GM23338 (cell line): ENCODE measurements around the gene PREP.
"Not testable (repeated sequence)": the region's sequence is repeated elsewhere in the genome, so short reads cannot be mapped to it uniquely, and the experiment has no call there.

Source experiments
- CREB1 ChIP-seq: fragments of 250-450 bp; sonication (Bioruptor Pico); IDR thresholded peaks from 2 replicates; pipeline ENCODE4 v1.5.0; 2020; ENCODE audit warnings: low read depth, mild to moderate bottlenecking, moderate library complexity
- EZH2 ChIP-seq: fragments of 200-600 bp; sonication (generic); IDR thresholded peaks from one replicate; pipeline ENCODE4 v1.8.0; 2017; ENCODE audit warnings: antibody characterized with exemption, mild to moderate bottlenecking, low read depth; ENCODE audit not compliant: unreplicated experiment
- EZH2phosphoT487 ChIP-seq: fragments of 200-600 bp; sonication (generic); IDR thresholded peaks from one replicate; pipeline ENCODE4 v1.8.1; 2018; ENCODE audit warnings: antibody characterized with exemption; ENCODE audit not compliant: unreplicated experiment
- JUNB ChIP-seq: IDR thresholded peaks from one replicate; pipeline ENCODE4 v1.6.1; 2016; ENCODE audit warnings: antibody characterized with exemption; ENCODE audit not compliant: unreplicated experiment
- POLR2AphosphoS5 ChIP-seq: IDR thresholded peaks from 2 replicates; pipeline ENCODE4 v1.6.1; 2016; ENCODE audit warnings: antibody characterized with exemption, low read depth
- TF ChIP-seq, protein P1 (sequence below), 2 experiments: fragments of 200-600 bp in 1 of 2; sonication (generic) in 1 of 2; conservative IDR thresholded peaks; 2 replicates each; pipeline versions ENCODE4 v1.5.1 to v1.6.1; 2016 to 2017; ENCODE audit warnings: antibody characterized with exemption in 2 of 2, low read depth in 2 of 2, mild to moderate bottlenecking in 2 of 2, moderate library complexity in 1 of 2

DNA sequence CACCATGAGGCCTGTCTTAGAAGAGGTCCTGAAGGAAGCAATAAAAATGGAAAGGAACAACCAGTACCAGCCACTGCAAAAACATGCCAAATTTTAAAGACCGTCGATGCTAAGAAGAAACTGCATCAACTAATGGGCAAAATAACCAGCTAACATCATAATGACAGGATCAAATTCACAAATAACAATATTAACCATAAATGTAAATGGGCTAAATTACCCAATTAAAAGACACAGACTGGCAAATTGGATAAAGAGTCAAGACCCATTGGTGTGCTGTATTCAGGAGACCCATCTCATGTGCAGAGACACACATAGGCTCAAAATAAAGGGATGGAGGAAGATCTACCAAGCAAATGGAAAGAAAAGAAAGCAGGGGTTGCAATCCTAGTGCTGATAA, 14.1 kb upstream of the PREP start:
- not testable (repeated sequence) for TF ChIP-seq EZH2; EZH2phosphoT487; CREB1 (CRISPR knock-in tag); POLR2AphosphoS5; JUNB
- TF ChIP-seq, protein P1, sequence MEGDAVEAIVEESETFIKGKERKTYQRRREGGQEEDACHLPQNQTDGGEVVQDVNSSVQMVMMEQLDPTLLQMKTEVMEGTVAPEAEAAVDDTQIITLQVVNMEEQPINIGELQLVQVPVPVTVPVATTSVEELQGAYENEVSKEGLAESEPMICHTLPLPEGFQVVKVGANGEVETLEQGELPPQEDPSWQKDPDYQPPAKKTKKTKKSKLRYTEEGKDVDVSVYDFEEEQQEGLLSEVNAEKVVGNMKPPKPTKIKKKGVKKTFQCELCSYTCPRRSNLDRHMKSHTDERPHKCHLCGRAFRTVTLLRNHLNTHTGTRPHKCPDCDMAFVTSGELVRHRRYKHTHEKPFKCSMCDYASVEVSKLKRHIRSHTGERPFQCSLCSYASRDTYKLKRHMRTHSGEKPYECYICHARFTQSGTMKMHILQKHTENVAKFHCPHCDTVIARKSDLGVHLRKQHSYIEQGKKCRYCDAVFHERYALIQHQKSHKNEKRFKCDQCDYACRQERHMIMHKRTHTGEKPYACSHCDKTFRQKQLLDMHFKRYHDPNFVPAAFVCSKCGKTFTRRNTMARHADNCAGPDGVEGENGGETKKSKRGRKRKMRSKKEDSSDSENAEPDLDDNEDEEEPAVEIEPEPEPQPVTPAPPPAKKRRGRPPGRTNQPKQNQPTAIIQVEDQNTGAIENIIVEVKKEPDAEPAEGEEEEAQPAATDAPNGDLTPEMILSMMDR (conservative IDR thresholded peaks at IDR 0.05; ENCODE audit: low read depth in 2 of 2): not testable (repeated sequence)
